ENCODE results near the gene EPB41L5. TPM values are rescaled to one million over a fixed set of nuclear protein-coding genes. Genes with fewer than 3 reads are reported as not detected.
A peak's percentile ranks its signal among the peaks of the same experiment; 100 is the strongest.

The EPB41L5 gene
- total RNA-seq, 1 donor from 2014 or later: 1.2 TPM

- intact Hi-C loops (cut with micrococcal nuclease): loop anchor here (1.0 to 2.0 kb wide), 5 partner anchors 10 to 543 kb away; partner anchors contain the start of genes RALB and TMEM177
- H3K9me3 Mint-ChIP-seq: no peaks in the 10 kb centered on the region
- peak overlapping the region; percentile 92 for H3K27ac Mint-ChIP-seq
- peak overlapping the region; percentile 83 for H3K4me3 Mint-ChIP-seq
- peaks cover 2% of the 10 kb centered on the region for H3K27me3 Mint-ChIP-seq (ENCODE audit: insufficient read depth)
- peaks cover 43% of the 10 kb centered on the region for H3K36me3 Mint-ChIP-seq (ENCODE audit: low read depth)
- H3K4me1 Mint-ChIP-seq (ENCODE audit: low read depth): peaks cover 62% of the 10 kb centered on the region
- no peak for DNase-seq (ENCODE audit: low spot score)
These were observed 209.5 kb downstream of the EPB41L5 start for GRCh38 chr2:120222186-120223033.

- Mint-ChIP-seq H3K27ac (peak within 1 kb of the TSS; percentile 92), H3K4me1 (ENCODE audit: low read depth) (peaks cover 69% of the 10 kb centered on the region), H3K4me3 (peak within 1 kb of the TSS; percentile 86), H3K36me3 (ENCODE audit: low read depth) (peaks cover 38% of the 10 kb centered on the region), H3K9me3 (no peaks in the 10 kb centered on the region), H3K27me3 (ENCODE audit: insufficient read depth) (peaks cover 2% of the 10 kb centered on the region)
- peak; percentile 90 for DNase-seq (ENCODE audit: low spot score)
- intact Hi-C loops (cut with micrococcal nuclease): loop anchor here (1.0 to 2.0 kb wide), 5 partner anchors 9 to 544 kb away; partner anchors contain the start of genes RALB and TMEM177
These were observed 210.4 kb downstream of the EPB41L5 start, which contains the start of gene TMEM185B for GRCh38 chr2:120223034-120223912. Gene TMEM185B (minus strand): TSS chr2:120223400. CDS start chr2:120222976, 424 bp downstream.

- peak overlapping the region; percentile 87 for H3K27ac Mint-ChIP-seq
- peaks cover 37% of the 10 kb centered on the region for H3K36me3 Mint-ChIP-seq (ENCODE audit: low read depth)
- H3K27me3 Mint-ChIP-seq (ENCODE audit: insufficient read depth): peaks cover 2% of the 10 kb centered on the region
- intact Hi-C loops (cut with micrococcal nuclease): no loop called here
- DNase-seq (ENCODE audit: low spot score): no peak
- H3K4me3 Mint-ChIP-seq: peak overlapping the region; percentile 86
- H3K4me1 Mint-ChIP-seq (ENCODE audit: low read depth): peaks cover 78% of the 10 kb centered on the region
- no peaks in the 10 kb centered on the region for H3K9me3 Mint-ChIP-seq
These were observed 211.4 kb downstream of the EPB41L5 start for GRCh38 chr2:120224256-120224655.

- DNase-seq (ENCODE audit: low spot score): no peak
- peak overlapping the region; percentile 87 for H3K27ac Mint-ChIP-seq
- intact Hi-C loops (cut with micrococcal nuclease): no loop called here
- H3K9me3 Mint-ChIP-seq: no peaks in the 10 kb centered on the region
- peaks cover 2% of the 10 kb centered on the region for H3K27me3 Mint-ChIP-seq (ENCODE audit: insufficient read depth)
- peaks cover 36% of the 10 kb centered on the region for H3K36me3 Mint-ChIP-seq (ENCODE audit: low read depth)
- peaks cover 80% of the 10 kb centered on the region for H3K4me1 Mint-ChIP-seq (ENCODE audit: low read depth)
- H3K4me3 Mint-ChIP-seq: peak overlapping the region; percentile 86
These were observed 212.1 kb downstream of the EPB41L5 start for GRCh38 chr2:120224735-120225548.

GRCh38 chr2:120225549-120226065 lies 212.7 kb downstream of the EPB41L5 start:
- no peaks in the 10 kb centered on the region for H3K9me3 Mint-ChIP-seq
- peaks cover 80% of the 10 kb centered on the region for H3K4me1 Mint-ChIP-seq (ENCODE audit: low read depth)
- no peak for DNase-seq (ENCODE audit: low spot score)
- H3K27me3 Mint-ChIP-seq (ENCODE audit: insufficient read depth): peaks cover 2% of the 10 kb centered on the region
- H3K36me3 Mint-ChIP-seq (ENCODE audit: low read depth): peaks cover 29% of the 10 kb centered on the region
- peak overlapping the region; percentile 7 for H3K27ac Mint-ChIP-seq
- intact Hi-C loops (cut with micrococcal nuclease): no loop called here
- H3K4me3 Mint-ChIP-seq: no peak overlapping the region

- H3K27ac Mint-ChIP-seq: peak overlapping the region; percentile 7
These were observed 213.4 kb downstream of the EPB41L5 start for GRCh38 chr2:120226316-120226715.

GRCh38 chr2:120227111-120227991 lies 214.5 kb downstream of the EPB41L5 start:
- Mint-ChIP-seq H3K4me1 (ENCODE audit: low read depth) (peaks cover 76% of the 10 kb centered on the region), H3K27me3 (ENCODE audit: insufficient read depth) (peaks cover under 1% of the 10 kb centered on the region), H3K4me3 (peak overlapping the region; percentile 49), H3K9me3 (no peaks in the 10 kb centered on the region), H3K36me3 (ENCODE audit: low read depth) (peaks cover 13% of the 10 kb centered on the region), H3K27ac (peak overlapping the region; percentile 70)
- intact Hi-C loops (cut with micrococcal nuclease): no loop called here
- no peak for DNase-seq (ENCODE audit: low spot score)

More at GRCh38 chr2:120226316-120226715, 213.4 kb downstream of the EPB41L5 start:
- DNase-seq (ENCODE audit: low spot score): no peak
- Mint-ChIP-seq H3K36me3 (ENCODE audit: low read depth) (peaks cover 22% of the 10 kb centered on the region), H3K4me3 (peak overlapping the region; percentile 3), H3K27me3 (ENCODE audit: insufficient read depth) (peaks cover 2% of the 10 kb centered on the region), H3K9me3 (no peaks in the 10 kb centered on the region), H3K4me1 (ENCODE audit: low read depth) (peaks cover 80% of the 10 kb centered on the region)
- intact Hi-C loops (cut with micrococcal nuclease): no loop called here

GRCh38 chr2:120228503-120228902 lies 215.6 kb downstream of the EPB41L5 start:
- Mint-ChIP-seq H3K27ac (peak overlapping the region; percentile 70), H3K9me3 (no peaks in the 10 kb centered on the region), H3K36me3 (ENCODE audit: low read depth) (peaks cover 11% of the 10 kb centered on the region), H3K4me1 (ENCODE audit: low read depth) (peaks cover 85% of the 10 kb centered on the region), H3K27me3 (ENCODE audit: insufficient read depth) (no peaks in the 10 kb centered on the region), H3K4me3 (peak overlapping the region; percentile 82)
- no peak for DNase-seq (ENCODE audit: low spot score)
- intact Hi-C loops (cut with micrococcal nuclease): no loop called here

Other genes with a start within 250 kb of the EPB41L5 start
- 47.9 and 48.6 TPM in 2 replicates for gene TMEM185B, start 210.3 kb downstream of the EPB41L5 start, total RNA-seq
- 79.7 and 84.2 TPM in 2 replicates for gene RALB, start 239.8 kb downstream of the EPB41L5 start, total RNA-seq

Measured in activated T-helper 1 cell treated with anti-CD3 and anti-CD28 coated beads, Interleukin-12 subunit alpha, Interleukin-12 subunit beta, Interleukin-2, Interleukin-4 antibody, amounts not matched to agents 30 ng/mL and 10 ng/mL and 1 ng/mL, durations not matched to agents 14 hours and 24 hours and 36 hours (primary cell).